Neuronal stem cell (in vitro differentiated cells): ENCODE measurements around the gene AHRR.

Experiments used
- DNase-seq: peaks from one replicate; pipeline ENCODE4 v3.0.0-alpha.2; 2013; ENCODE audit warnings: low spot score
- H2AFZ ChIP-seq: one replicate; pipeline ENCODE4 v1.6.1; 2013; ENCODE audit warnings: mild to moderate bottlenecking, low read length, inconsistent platforms
- H2AK5ac ChIP-seq: 2 replicates; pipeline ENCODE4 v1.6.1; 2013; ENCODE audit warnings: low read depth, mild to moderate bottlenecking, inconsistent platforms, low read length, moderate library complexity, mixed read lengths
- H2BK120ac ChIP-seq: 2 replicates; pipeline ENCODE4 v1.6.1; 2013; ENCODE audit warnings: low read depth, mild to moderate bottlenecking, inconsistent platforms, low read length, moderate library complexity, mixed read lengths
- H2BK12ac ChIP-seq: one replicate; pipeline ENCODE4 v1.6.1; 2013; ENCODE audit warnings: low read length, inconsistent platforms
- H2BK15ac ChIP-seq: 2 replicates; pipeline ENCODE4 v1.6.1; 2013; ENCODE audit warnings: mild to moderate bottlenecking, low read length, inconsistent platforms, mixed read lengths
- H2BK5ac ChIP-seq: one replicate; pipeline ENCODE4 v1.6.1; 2013; ENCODE audit warnings: inconsistent platforms, mild to moderate bottlenecking, low read length, moderate library complexity
- H3K14ac ChIP-seq: one replicate; pipeline ENCODE4 v1.6.1; 2013; ENCODE audit warnings: low read length, inconsistent platforms
- H3K18ac ChIP-seq: 2 replicates; pipeline ENCODE4 v1.6.1; 2013; ENCODE audit warnings: low read length, inconsistent platforms
- H3K23ac ChIP-seq: 2 replicates; pipeline ENCODE4 v1.6.1; 2013; ENCODE audit warnings: low read depth, mild to moderate bottlenecking, mixed read lengths, low read length, inconsistent platforms; ENCODE audit not compliant: poor library complexity
- H3K27ac ChIP-seq: replicated peaks from 3 replicates; pipeline ENCODE4 v1.5.1; 2013; ENCODE audit warnings: low read length, inconsistent platforms
- H3K27me3 ChIP-seq, 3 experiments: 2 replicates each; pipeline ENCODE4 v1.6.1; 2013; ENCODE audit warnings: low read length in 3 of 3, mild to moderate bottlenecking in 2 of 3, inconsistent platforms in 1 of 3, low read depth in 1 of 3, mixed read lengths in 1 of 3, moderate library complexity in 1 of 3; ENCODE audit not compliant: control insufficient read depth in 3 of 3, insufficient read depth in 3 of 3
- H3K36me3 ChIP-seq, 2 donors: replicated peaks in 1 of 2; 2 replicates each; pipeline ENCODE4 v1.6.1; 2013; ENCODE audit warnings: low read length in 2 of 2; ENCODE audit not compliant: control insufficient read depth in 2 of 2, insufficient read depth in 2 of 2
- H3K4ac ChIP-seq: 2 replicates; pipeline ENCODE4 v1.6.1; 2013; ENCODE audit warnings: inconsistent platforms, mild to moderate bottlenecking, low read length, moderate library complexity
- H3K4me1 ChIP-seq, 2 donors: 1 replicate in 1 of 2; 2 replicates in 1 of 2; pipeline ENCODE4 v1.6.1; 2013; ENCODE audit warnings: low read length in 2 of 2, low read depth in 1 of 2; ENCODE audit not compliant: control insufficient read depth in 2 of 2, insufficient read depth in 1 of 2
- H3K4me2 ChIP-seq: one replicate; pipeline ENCODE4 v1.6.1; 2013; ENCODE audit warnings: mild to moderate bottlenecking, low read length, inconsistent platforms; ENCODE audit not compliant: insufficient read depth, poor library complexity, severe bottlenecking
- H3K4me3 ChIP-seq, 2 donors: 2 replicates each; pipeline ENCODE4 v1.5.1; 2013; ENCODE audit warnings: low read length in 2 of 2, mild to moderate bottlenecking in 2 of 2, inconsistent platforms in 1 of 2, moderate library complexity in 1 of 2
- H3K79me1 ChIP-seq: one replicate; pipeline ENCODE4 v1.6.1; 2013; ENCODE audit warnings: low read depth, mild to moderate bottlenecking, inconsistent platforms, low read length, moderate library complexity
- H3K9ac ChIP-seq: one replicate; pipeline ENCODE4 v1.6.1; 2013; ENCODE audit warnings: mild to moderate bottlenecking, low read depth, low read length, inconsistent platforms; ENCODE audit not compliant: poor library complexity
- H3K9me3 ChIP-seq, 2 donors: replicated peaks in 1 of 2; 2 replicates each; pipeline versions ENCODE3 to v1.6.1; 2013; ENCODE audit warnings: low read length in 2 of 2, mild to moderate bottlenecking in 2 of 2, inconsistent platforms in 1 of 2, low read depth in 1 of 2, mixed read lengths in 1 of 2, moderate library complexity in 1 of 2; ENCODE audit not compliant: control insufficient read depth in 2 of 2, insufficient read depth in 1 of 2
- H4K8ac ChIP-seq: one replicate; pipeline ENCODE4 v1.6.1; 2013; ENCODE audit warnings: low read depth, mild to moderate bottlenecking, inconsistent platforms, low read length, moderate library complexity
- H4K91ac ChIP-seq: one replicate; pipeline ENCODE4 v1.6.1; 2013; ENCODE audit warnings: low read length, low read depth, mild to moderate bottlenecking, inconsistent platforms; ENCODE audit not compliant: poor library complexity
- WGBS, 2 donors: extraction: QIAGEN DNeasy Blood & Tissue Kit; methylation state at CpG; one replicate each; pipeline ENCODE4 v1.1.7; 2013; ENCODE audit warnings: missing lambda C conversion rate in 2 of 2, mixed read lengths in 1 of 2; ENCODE audit not compliant: insufficient read length in 2 of 2, insufficient replicate concordance in 1 of 2; ENCODE audit errors: extremely low coverage in 2 of 2; 5-methylcytosine and 5-hydroxymethylcytosine counted together

Gene AHRR

GRCh38 chr5:362978-363765 lies 41.7 kb downstream of the AHRR start:
- Histone ChIP-seq H2BK12ac (no peak overlapping the region), H4K8ac (no peak overlapping the region), H3K36me3 (no peaks in the 10 kb centered on the region), H3K18ac (no peak overlapping the region), H2BK120ac (no peak overlapping the region), H2BK5ac (no peak overlapping the region), H3K4me1 (no peaks in the 10 kb centered on the region), H3K27ac (no peak overlapping the region), H3K9ac (no peak overlapping the region), H3K23ac (no peak overlapping the region), H3K27me3 (peaks cover 0 to 24% (median 0%) of the 10 kb centered on the region in 3 experiments), H3K4ac (no peak overlapping the region), H4K91ac (no peak overlapping the region), H3K9me3 (peaks cover 0 to 3% of the 10 kb centered on the region in 2 donors), H3K79me1 (no peaks in the 10 kb centered on the region), H2AFZ (no peak overlapping the region), H2AK5ac (no peak overlapping the region), H3K4me3 (no peak overlapping the region), H3K4me2 (no peak overlapping the region), H3K14ac (no peak overlapping the region), H2BK15ac (peak overlapping the region; percentile 54)
- WGBS, 2 donors = no CpG with 5 or more reads among the region's 3 CpGs
- no peak for DNase-seq

- Histone ChIP-seq H3K9ac (no peak overlapping the region), H3K79me1 (no peaks in the 10 kb centered on the region), H2BK12ac (no peak overlapping the region), H3K4me2 (no peak overlapping the region), H4K91ac (no peak overlapping the region), H3K36me3 (no peaks in the 10 kb centered on the region), H3K18ac (no peak overlapping the region), H3K9me3 (peaks cover 0 to 3% of the 10 kb centered on the region in 2 donors), H2AFZ (no peak overlapping the region), H3K4ac (no peak overlapping the region), H3K4me3 (no peak overlapping the region), H4K8ac (no peak overlapping the region), H2BK120ac (no peak overlapping the region), H3K14ac (no peak overlapping the region), H2BK15ac (no peak overlapping the region), H3K27ac (no peak overlapping the region), H3K4me1 (peaks cover 0 to 2% of the 10 kb centered on the region in 2 donors), H2BK5ac (no peak overlapping the region), H3K27me3 (peaks cover 0 to 33% (median 0%) of the 10 kb centered on the region in 3 experiments), H2AK5ac (no peak overlapping the region), H3K23ac (no peak overlapping the region)
- WGBS, 2 donors = no CpG with 5 or more reads among the region's 1 CpG
- DNase-seq = no peak
These were observed 43.0 kb downstream of the AHRR start for GRCh38 chr5:364497-364896.

GRCh38 chr5:366541-367357 lies 45.2 kb downstream of the AHRR start:
- no CpG with 5 or more reads among the region's 18 CpGs for WGBS, 2 donors
- H3K4me3 ChIP-seq = no peak overlapping the region

More at GRCh38 chr5:366541-367357, 45.2 kb downstream of the AHRR start:
- DNase-seq = no peak
- no peak overlapping the region for H3K9ac ChIP-seq
- no peak overlapping the region for H2AK5ac ChIP-seq
- no peak overlapping the region for H4K8ac ChIP-seq
- no peak overlapping the region for H3K4ac ChIP-seq
- no peak overlapping the region for H2BK15ac ChIP-seq
- H3K4me1 ChIP-seq = peaks cover 0 to 2% of the 10 kb centered on the region in 2 donors
- H2BK5ac ChIP-seq = no peak overlapping the region
- no peak overlapping the region for H3K14ac ChIP-seq
- H3K4me2 ChIP-seq = no peak overlapping the region
- no peak overlapping the region for H3K27ac ChIP-seq
- no peak overlapping the region for H2BK120ac ChIP-seq
- no peak overlapping the region for H2AFZ ChIP-seq
- no peak overlapping the region for H4K91ac ChIP-seq
- peaks cover 0 to 33% (median 0%) of the 10 kb centered on the region in 3 experiments for H3K27me3 ChIP-seq
- no peak overlapping the region for H3K18ac ChIP-seq
- no peak overlapping the region for H3K23ac ChIP-seq
- H3K9me3 ChIP-seq = peaks cover 0 to 3% of the 10 kb centered on the region in 2 donors
- H3K79me1 ChIP-seq = no peaks in the 10 kb centered on the region
- no peak overlapping the region for H2BK12ac ChIP-seq
- no peaks in the 10 kb centered on the region for H3K36me3 ChIP-seq
